Measurements from ENCODE around the gene SPACA4. TPM values are rescaled to one million over a fixed set of nuclear protein-coding genes. Genes with fewer than 3 reads are reported as not detected.
A peak's percentile ranks its signal among the peaks of the same experiment; 100 is the strongest.

Gene SPACA4
- total RNA-seq, 1 experiment from 2014 or later: not detected

DNA sequence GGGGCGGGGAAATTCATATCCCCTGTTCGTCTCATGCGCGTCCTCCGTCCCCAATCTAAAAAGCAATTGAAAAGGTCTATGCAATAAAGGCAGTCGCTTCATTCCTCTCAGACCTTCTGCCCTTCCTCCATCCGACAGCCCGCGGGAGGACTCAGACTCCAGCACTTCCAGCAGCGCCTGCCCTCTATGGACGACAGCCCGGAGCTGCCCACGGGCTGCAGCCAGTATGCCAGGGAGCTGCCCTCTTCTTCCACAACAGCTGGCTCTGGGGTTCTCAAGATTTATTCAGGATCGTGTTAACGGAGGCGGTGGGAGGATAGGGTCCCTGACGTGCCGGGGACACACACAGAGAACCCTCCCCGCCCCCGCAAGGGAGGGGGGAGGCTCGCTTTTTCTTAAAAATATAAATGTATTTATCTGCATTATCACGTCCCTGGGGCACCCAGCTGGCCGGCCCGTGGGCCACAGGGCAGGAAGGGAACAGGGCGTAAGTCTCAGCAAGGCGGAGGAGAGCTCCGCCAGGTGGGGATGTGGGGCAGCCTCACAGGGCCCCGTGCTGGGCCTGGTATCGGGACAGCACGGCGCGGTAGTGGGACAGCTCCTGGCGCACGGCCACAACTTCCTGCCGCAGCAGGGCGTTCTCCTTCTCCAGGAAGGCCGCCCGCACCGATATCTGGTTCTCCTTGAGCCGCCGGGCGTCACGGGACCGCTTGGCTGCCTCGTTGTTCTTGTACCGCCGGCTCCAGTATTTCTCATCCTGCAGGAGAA is 23.9 kb downstream of the SPACA4 start (continued):
- TF ChIP-seq, protein P1, sequence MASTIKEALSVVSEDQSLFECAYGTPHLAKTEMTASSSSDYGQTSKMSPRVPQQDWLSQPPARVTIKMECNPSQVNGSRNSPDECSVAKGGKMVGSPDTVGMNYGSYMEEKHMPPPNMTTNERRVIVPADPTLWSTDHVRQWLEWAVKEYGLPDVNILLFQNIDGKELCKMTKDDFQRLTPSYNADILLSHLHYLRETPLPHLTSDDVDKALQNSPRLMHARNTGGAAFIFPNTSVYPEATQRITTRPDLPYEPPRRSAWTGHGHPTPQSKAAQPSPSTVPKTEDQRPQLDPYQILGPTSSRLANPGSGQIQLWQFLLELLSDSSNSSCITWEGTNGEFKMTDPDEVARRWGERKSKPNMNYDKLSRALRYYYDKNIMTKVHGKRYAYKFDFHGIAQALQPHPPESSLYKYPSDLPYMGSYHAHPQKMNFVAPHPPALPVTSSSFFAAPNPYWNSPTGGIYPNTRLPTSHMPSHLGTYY (CRISPR knock-in tag; IDR thresholded peaks at IDR 0.05): peak; percentile 74
- no peak for TF ChIP-seq ZNF317 (CRISPR knock-in tag; IDR thresholded peaks at IDR 0.05; ENCODE audit: borderline replicate concordance, low read depth)
- TF ChIP-seq, protein P2, sequence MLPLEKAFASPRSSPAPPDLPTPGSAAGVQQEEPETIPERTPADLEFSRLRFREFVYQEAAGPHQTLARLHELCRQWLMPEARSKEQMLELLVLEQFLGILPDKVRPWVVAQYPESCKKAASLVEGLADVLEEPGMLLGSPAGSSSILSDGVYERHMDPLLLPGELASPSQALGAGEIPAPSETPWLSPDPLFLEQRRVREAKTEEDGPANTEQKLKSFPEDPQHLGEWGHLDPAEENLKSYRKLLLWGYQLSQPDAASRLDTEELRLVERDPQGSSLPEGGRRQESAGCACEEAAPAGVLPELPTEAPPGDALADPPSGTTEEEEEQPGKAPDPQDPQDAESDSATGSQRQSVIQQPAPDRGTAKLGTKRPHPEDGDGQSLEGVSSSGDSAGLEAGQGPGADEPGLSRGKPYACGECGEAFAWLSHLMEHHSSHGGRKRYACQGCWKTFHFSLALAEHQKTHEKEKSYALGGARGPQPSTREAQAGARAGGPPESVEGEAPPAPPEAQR (CRISPR knock-in tag; IDR thresholded peaks at IDR 0.05): no peak
- peak; percentile 95 for TF ChIP-seq ZNF121 (CRISPR knock-in tag; IDR thresholded peaks at IDR 0.05)
- TF ChIP-seq, protein P3, sequence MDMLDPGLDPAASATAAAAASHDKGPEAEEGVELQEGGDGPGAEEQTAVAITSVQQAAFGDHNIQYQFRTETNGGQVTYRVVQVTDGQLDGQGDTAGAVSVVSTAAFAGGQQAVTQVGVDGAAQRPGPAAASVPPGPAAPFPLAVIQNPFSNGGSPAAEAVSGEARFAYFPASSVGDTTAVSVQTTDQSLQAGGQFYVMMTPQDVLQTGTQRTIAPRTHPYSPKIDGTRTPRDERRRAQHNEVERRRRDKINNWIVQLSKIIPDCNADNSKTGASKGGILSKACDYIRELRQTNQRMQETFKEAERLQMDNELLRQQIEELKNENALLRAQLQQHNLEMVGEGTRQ (CRISPR knock-in tag; IDR thresholded peaks at IDR 0.05): peak; percentile 39; the same call in 1 of the 2 replicates
- TF ChIP-seq ZNF416 (CRISPR knock-in tag; IDR thresholded peaks at IDR 0.05): peak; percentile 92
- TF ChIP-seq ESRRA (CRISPR knock-in tag; IDR thresholded peaks at IDR 0.05; ENCODE audit: borderline replicate concordance): no peak
- TF ChIP-seq NFYB (CRISPR knock-in tag; conservative IDR thresholded peaks at IDR 0.05; ENCODE audit: low read depth): 0 out of 2 replicates have a peak, but pooled peaks have one; percentile 3
- TF ChIP-seq GABPB1 (CRISPR knock-in tag; IDR thresholded peaks at IDR 0.05): no peak
- TF ChIP-seq ZNF232 (CRISPR knock-in tag; IDR thresholded peaks at IDR 0.05): 0 out of 2 replicates have a peak, but pooled peaks have one; percentile 28
- TF ChIP-seq MYBL2 (CRISPR knock-in tag; IDR thresholded peaks at IDR 0.05): 0 out of 2 replicates have a peak, but pooled peaks have one; percentile 29
- no peak for TF ChIP-seq GRHL2 (CRISPR knock-in tag; IDR thresholded peaks at IDR 0.05; ENCODE audit: insufficient replicate concordance, severe bottlenecking)
- TF ChIP-seq EMX1 (CRISPR knock-in tag; IDR thresholded peaks at IDR 0.05): peak; percentile 26; the same call in 1 of the 2 replicates
- TF ChIP-seq, protein P4, sequence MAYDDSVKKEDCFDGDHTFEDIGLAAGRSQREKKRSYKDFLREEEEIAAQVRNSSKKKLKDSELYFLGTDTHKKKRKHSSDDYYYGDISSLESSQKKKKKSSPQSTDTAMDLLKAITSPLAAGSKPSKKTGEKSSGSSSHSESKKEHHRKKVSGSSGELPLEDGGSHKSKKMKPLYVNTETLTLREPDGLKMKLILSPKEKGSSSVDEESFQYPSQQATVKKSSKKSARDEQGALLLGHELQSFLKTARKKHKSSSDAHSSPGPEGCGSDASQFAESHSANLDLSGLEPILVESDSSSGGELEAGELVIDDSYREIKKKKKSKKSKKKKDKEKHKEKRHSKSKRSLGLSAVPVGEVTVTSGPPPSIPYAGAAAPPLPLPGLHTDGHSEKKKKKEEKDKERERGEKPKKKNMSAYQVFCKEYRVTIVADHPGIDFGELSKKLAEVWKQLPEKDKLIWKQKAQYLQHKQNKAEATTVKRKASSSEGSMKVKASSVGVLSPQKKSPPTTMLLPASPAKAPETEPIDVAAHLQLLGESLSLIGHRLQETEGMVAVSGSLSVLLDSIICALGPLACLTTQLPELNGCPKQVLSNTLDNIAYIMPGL (CRISPR knock-in tag; IDR thresholded peaks at IDR 0.05): 0 out of 2 replicates have a peak, but pooled peaks have one; percentile 28
- TF ChIP-seq GTF2I (CRISPR knock-in tag; conservative IDR thresholded peaks at IDR 0.05): no peak
- TF ChIP-seq RELA (CRISPR knock-in tag; IDR thresholded peaks at IDR 0.05; ENCODE audit: borderline replicate concordance): peak; percentile 77; the same call in 1 of the 2 replicates
- TF ChIP-seq, protein P5, sequence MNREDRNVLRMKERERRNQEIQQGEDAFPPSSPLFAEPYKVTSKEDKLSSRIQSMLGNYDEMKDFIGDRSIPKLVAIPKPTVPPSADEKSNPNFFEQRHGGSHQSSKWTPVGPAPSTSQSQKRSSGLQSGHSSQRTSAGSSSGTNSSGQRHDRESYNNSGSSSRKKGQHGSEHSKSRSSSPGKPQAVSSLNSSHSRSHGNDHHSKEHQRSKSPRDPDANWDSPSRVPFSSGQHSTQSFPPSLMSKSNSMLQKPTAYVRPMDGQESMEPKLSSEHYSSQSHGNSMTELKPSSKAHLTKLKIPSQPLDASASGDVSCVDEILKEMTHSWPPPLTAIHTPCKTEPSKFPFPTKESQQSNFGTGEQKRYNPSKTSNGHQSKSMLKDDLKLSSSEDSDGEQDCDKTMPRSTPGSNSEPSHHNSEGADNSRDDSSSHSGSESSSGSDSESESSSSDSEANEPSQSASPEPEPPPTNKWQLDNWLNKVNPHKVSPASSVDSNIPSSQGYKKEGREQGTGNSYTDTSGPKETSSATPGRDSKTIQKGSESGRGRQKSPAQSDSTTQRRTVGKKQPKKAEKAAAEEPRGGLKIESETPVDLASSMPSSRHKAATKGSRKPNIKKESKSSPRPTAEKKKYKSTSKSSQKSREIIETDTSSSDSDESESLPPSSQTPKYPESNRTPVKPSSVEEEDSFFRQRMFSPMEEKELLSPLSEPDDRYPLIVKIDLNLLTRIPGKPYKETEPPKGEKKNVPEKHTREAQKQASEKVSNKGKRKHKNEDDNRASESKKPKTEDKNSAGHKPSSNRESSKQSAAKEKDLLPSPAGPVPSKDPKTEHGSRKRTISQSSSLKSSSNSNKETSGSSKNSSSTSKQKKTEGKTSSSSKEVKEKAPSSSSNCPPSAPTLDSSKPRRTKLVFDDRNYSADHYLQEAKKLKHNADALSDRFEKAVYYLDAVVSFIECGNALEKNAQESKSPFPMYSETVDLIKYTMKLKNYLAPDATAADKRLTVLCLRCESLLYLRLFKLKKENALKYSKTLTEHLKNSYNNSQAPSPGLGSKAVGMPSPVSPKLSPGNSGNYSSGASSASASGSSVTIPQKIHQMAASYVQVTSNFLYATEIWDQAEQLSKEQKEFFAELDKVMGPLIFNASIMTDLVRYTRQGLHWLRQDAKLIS (CRISPR knock-in tag; IDR thresholded peaks at IDR 0.05; ENCODE audit: borderline replicate concordance): no peak
- no peak for TF ChIP-seq ELF4 (CRISPR knock-in tag; IDR thresholded peaks at IDR 0.05; ENCODE audit: low read depth)
- TF ChIP-seq, protein P6, sequence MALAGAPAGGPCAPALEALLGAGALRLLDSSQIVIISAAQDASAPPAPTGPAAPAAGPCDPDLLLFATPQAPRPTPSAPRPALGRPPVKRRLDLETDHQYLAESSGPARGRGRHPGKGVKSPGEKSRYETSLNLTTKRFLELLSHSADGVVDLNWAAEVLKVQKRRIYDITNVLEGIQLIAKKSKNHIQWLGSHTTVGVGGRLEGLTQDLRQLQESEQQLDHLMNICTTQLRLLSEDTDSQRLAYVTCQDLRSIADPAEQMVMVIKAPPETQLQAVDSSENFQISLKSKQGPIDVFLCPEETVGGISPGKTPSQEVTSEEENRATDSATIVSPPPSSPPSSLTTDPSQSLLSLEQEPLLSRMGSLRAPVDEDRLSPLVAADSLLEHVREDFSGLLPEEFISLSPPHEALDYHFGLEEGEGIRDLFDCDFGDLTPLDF (CRISPR knock-in tag; IDR thresholded peaks at IDR 0.05): no peak
- no peak for TF ChIP-seq KAT7 (CRISPR knock-in tag; IDR thresholded peaks at IDR 0.05; ENCODE audit: borderline replicate concordance)
- TF ChIP-seq NR3C1 (CRISPR knock-in tag; conservative IDR thresholded peaks at IDR 0.05; ENCODE audit: low read depth): 0 out of 2 replicates have a peak, but pooled peaks have one; percentile 71
- TF ChIP-seq, protein P7, sequence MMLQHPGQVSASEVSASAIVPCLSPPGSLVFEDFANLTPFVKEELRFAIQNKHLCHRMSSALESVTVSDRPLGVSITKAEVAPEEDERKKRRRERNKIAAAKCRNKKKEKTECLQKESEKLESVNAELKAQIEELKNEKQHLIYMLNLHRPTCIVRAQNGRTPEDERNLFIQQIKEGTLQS (CRISPR knock-in tag; conservative IDR thresholded peaks at IDR 0.05): no peak
- no peak for TF ChIP-seq TCF7 (CRISPR knock-in tag; IDR thresholded peaks at IDR 0.05; ENCODE audit: low read depth)
- TF ChIP-seq JAZF1 (CRISPR knock-in tag; IDR thresholded peaks at IDR 0.05): no peak
- TF ChIP-seq ZNF263 (CRISPR knock-in tag; IDR thresholded peaks at IDR 0.05; ENCODE audit: low read depth): peak; percentile 44
- peak; percentile 85 for TF ChIP-seq NFATC4 (CRISPR knock-in tag; IDR thresholded peaks at IDR 0.05)
- no peak for TF ChIP-seq ZNF219 (CRISPR knock-in tag; IDR thresholded peaks at IDR 0.05; ENCODE audit: borderline replicate concordance)
